ENCODE data around the gene TNIK.

Gene TNIK

DNA sequence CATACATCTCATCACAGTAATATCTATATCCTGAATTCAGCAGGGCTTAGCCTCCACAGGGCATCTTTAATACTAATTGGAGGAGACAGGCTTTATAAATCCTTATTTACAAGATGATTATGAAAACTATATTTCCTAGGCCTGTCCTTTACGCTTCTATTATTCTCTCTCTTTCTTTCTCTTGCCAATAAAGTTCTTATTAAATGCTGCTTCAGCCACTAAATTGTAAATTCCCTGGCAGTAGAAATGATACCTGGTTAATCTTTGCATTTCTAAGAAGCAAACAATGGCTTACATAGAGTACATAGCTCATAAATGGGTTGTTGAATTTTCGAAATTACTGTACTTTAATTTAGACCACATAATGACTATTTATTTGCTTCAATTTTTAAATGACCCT, 43.5 kb downstream of the TNIK start:
- DNase-seq, result no peak

DNA sequence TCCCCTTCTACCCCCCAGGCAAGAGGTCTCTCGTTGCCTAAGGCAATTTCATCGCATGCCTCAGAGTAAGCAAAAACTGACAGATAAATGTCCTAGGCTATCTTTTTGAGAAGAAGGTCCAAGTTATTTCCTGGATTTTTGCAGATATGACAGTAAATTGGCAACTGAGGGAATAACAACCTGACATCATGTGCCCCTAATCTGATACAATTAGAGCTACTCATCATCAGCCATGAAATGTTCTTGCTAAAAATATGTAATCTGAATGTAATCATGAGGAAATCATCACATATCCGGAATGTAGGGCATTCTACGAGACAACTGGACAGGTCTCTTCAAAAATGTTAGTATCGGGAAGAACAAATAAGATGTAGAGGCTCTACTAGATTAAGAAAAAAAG, 44.1 kb downstream of the TNIK start:
- peak; percentile 33 for DNase-seq

DNA sequence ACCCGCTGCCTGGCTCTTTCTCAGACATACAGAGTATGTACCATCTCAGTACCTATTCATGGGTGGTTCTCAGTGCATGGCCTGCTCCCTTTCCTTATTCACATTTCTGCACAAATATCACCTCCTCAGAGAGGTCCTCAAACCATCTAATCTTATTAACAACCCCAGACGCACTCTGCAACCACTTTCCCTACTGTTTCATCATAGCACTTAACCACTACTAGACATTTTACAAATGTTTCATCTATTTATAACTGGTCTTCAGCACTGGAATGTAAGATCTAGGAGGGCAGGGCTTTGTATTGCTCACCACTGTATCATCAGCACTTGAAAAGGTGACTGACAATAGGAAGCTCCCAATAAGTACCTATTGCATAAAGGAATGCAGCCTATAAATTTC, 45.1 kb downstream of the TNIK start:
- peak; percentile 69 for DNase-seq

DNA sequence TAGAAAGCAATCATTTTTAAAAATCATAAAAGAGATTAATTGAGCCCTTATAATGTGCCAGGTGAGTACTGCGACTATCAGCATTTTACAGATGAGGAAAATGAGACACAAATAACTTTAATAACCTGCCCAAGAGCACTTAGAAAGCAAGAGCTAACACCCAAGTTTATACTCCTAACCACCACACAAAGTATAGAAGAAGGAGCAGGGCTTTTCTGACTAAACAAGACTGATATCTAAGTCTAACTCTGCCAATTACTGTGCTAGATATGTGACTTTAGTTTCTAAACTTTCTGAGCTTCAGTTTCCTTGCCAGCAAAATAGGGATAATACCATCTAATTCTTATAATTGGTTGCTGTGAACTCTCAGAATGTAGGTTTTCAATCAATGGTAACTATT, 47.7 kb downstream of the TNIK start:
- DNase-seq, result no peak

DNA sequence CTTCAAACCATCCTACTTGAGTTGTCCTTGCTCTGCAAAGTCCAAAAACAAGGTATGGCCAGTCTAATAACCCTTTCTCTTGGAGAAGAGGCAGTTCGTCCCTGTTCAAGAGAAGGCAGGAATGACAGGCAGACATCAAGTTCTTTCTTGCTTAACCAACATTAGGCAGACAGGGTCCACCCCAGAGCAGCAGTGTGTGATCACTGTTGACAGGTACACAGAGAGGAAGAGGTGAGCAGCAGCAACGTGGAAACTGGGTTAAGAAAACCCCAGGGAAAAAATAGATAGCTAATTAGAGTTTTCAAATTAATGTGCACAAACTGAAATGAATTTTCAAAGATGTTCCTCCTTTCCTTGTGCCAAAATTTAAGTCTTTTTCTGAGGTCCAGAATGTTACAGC, 48.2 kb downstream of the TNIK start:
- DNase-seq, result no peak

DNA sequence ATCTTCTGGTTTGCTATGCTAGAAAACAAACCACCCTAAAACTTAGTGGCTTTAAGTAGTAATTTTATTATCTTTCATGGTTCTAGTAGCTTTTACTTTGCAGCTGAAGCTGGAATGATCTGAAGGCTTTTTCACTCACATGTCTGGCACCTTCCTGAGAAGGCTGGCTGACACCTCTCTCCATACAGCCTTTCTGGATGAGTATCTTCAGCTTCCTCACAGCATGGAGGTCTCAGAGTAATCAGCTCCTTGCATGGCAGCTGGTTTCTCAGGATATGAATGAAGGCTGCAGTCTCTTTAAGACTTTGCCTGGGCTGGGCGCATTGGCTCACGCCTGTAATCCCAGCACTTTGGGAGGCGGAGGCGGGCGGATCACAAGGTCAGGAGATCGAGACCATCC, 50.0 kb downstream of the TNIK start:
- DNase-seq, result no peak

GRCh38 chr3:171407759-171408158, 52.4 kb downstream of the TNIK start:
- DNase-seq, result peak; percentile 81

DNA sequence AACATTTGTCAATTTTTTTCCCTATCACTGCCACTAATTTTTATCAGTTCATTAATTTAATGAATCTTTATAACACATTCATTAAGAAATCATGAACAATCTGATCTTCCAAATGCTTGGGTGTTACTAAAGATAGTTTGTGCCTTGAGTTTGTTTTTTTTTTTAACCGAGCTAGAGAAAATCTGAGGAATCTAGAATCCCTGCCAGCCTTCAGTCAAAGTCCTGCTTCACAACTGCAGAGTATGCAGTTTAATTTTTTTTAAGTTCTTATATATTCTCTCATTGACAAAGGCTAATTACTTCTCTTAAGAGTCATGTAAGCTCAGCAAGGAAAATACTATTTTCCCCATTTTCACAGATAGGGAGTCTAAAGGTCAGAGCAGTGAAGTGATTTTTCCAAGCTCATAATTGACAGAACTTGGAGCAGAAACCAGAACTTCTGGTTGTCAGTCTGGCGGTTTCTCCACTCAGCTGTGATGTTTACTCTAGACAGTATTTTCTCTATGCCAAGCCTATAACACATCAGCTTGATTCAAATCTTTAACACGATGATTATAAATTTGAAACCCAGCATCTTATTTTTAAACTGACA, 55.7 kb downstream of the TNIK start:
- DNase-seq, result peak; percentile 23

GRCh38 chr3:171402281-171402680, 57.9 kb downstream of the TNIK start:
- DNase-seq, result no peak

DNA sequence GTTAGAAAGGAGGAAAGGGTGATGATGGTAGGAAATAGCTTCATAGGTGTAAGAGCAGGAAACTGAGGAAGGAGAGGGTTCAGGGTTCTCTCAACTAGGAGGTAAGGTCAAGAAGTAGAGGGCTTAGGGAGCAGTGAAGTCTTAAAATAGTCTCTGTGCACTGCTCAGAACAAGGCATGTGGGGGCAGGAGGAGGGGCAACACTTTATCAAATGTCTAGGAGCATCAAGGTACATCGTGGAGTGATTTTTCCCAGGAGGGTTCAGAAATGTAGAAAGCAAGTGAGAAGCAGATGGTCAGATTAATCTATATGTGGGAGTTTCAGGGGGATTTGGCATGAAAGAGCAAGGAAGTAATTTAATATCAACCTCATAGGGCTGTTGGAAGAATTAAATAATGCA, 58.8 kb downstream of the TNIK start:
- DNase-seq, result no peak

- no peak for DNase-seq
Measured at GRCh38 chr3:171399842-171400241, 60.4 kb downstream of the TNIK start.

- no peak for DNase-seq
Measured at GRCh38 chr3:171398343-171398742, 61.9 kb downstream of the TNIK start.

DNA sequence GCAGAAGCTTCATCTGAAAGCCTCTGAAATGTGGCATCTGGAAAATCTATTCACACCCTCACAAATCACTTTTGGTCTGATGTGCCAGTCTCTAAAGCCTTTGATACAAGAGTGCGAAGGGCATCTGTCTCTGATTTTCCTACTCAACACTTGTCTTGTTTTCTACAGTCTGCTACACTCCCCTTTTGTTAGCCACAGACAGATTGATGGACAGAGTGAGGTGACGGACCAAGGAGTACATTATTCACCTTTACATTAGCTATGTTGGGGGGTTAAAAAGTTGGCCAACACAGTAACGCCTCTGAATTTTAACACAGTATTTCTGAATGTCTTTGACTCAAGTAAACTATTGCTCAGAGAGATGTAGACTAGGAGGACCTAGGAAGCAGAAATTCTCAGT, 63.1 kb downstream of the TNIK start:
- no peak for DNase-seq

DNA sequence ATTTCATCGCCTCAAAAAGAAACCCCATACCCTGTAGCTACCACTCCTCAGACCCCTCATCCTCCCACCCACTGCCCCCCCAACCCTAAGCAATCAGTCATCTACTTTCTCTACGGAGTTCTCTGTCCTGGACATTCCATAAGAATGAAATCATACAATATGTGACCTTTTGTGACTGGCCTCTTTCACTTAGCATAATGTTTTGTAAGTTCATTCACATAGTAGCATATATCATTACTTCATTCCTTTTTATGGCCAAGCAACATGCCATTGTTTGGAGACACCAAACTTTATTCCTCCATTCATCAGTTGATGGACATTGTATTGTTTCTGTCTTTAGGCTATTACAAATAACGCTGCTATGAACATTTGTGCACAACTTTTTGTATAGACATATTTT, 64.2 kb downstream of the TNIK start:
- DNase-seq, result peak; percentile 37

DNA sequence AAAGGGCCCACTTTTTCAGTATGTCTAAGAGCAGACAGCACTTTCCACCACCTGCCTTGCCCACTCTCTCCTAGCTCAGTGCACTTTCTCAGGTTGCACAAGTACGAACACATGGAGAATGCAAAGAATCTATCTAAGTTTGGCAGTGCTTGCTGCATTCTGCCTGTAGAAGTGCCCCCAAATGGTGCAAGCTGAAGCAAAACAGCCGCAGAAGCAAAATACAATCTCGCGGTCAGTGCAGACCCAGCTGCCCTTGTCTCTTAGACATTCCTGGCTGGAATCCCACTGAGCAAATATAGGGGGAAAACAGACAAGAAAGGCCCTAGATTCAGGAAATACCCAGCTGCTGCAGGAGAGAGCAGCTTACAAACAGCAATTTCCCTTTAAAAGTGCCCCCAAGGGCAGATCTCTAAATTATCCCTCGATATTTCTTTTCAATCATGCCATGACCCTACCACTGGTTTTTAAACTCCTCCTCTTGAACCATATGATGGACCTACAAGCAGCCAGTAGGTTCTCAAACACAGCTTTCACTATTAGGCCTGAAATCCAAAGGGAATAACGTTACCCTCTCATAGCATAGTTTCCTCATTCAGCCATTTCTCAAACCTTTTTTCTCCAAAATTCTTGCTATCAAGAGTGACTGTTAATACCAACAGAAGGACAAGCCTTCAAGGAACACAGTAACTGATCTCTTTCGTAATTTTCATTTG, 67.0 kb downstream of the TNIK start:
- peak; percentile 59 for DNase-seq

DNA sequence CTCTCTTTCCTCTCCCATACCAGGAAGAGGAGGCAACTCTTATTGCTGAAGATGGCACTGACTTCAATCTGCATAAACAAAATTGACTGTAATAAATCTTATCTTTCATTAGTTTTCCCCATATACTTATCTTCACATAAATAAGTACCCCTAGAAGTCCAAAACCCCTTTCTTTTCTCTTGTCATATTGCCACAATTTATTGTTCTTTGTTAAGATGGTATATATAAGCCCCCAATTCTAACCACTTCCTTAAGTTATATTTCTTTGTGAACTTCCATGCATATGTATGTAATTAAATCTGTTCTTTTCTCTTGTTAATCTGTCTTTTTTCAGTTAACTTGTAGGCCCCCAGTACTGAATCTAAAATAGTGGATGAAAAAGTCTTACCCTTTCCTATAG, 68.8 kb downstream of the TNIK start:
- DNase-seq, result no peak

- no peak for DNase-seq
Measured at GRCh38 chr3:171390051-171390941, 69.9 kb downstream of the TNIK start.

GRCh38 chr3:171389491-171389890, 70.7 kb downstream of the TNIK start:
- no peak for DNase-seq

- no peak for DNase-seq
Measured at GRCh38 chr3:171388527-171388926, 71.7 kb downstream of the TNIK start.

GRCh38 chr3:171387062-171387461, 73.1 kb downstream of the TNIK start:
- no peak for DNase-seq

DNA sequence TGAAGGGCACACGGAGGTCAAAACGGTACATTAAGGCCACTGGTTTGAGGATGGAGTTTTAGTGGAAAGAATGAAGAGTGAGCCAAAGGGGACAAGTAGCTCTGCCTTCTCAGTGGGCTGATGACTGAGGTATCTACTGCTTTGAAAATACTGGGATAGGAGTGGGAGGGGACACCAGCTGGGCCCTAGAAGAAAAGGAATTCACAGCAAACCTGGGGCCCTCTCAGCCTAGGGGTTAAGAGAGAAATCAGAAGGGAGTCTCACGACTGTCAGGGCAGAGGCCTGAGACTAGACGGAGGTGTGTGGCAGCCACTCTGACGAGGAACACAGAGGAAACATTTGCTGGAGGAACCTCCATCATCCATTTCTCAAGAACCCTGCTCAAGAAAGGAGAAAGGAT, 75.1 kb downstream of the TNIK start:
- no peak for DNase-seq

DNA sequence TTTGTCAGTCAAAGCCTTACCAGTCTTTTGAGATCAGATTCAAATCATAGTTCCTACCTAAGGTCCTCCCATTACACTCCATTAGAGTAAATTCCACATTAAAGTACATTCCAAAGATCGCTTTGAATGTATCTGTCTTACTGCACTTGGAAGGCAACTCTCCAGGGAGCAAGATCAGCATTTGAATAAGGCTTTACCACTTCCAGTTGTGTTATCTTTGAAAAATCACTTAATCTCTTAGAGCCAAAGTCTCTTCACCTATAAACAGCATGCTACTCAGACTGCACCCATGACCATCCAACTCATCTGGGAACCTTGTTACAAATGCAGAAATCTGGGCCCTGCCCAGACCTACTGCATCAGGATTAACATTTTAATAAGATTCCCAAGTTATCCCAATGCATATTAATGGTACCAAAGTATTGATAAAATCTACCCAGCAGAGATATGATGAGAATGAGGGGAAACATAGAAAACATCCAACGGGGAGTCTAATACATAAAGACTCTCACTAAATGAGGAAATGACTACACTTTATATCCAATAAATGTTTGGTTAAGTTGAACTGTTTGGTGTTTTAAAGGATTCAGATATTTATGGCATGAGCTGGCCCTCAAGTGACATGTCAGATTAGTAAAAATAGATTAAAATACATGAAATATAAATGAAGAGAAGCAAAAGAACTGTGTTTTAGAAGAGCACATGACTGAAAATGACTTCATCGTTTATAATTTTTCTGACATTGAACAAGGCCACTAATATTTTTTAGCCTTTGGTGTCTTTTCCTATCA, 75.9 kb downstream of the TNIK start:
- DNase-seq, result peak; percentile 41
